ENCODE results near the gene KRT16.

The KRT16 gene

GRCh38 chr17:41581366-41582060 lies 31.1 kb downstream of the KRT16 start:
- no peak overlapping the region for H3K4me3 ChIP-seq (ENCODE audit: low read length)
- no peaks in the 10 kb centered on the region for H3K79me2 ChIP-seq (ENCODE audit: control insufficient read depth, low read length)
- no peaks in the 10 kb centered on the region for H3K27me3 ChIP-seq (ENCODE audit: control insufficient read depth, low read length)
- no peak overlapping the region for H3K4me2 ChIP-seq (ENCODE audit: low read length)
- no peaks in the 10 kb centered on the region for H4K20me1 ChIP-seq (ENCODE audit: control insufficient read depth, insufficient read depth, low read depth, low read length)
- H3K9me2 ChIP-seq (replicated peaks; ENCODE audit: control insufficient read depth, low read length), result no peaks in the 10 kb centered on the region
- TF ChIP-seq EZH2phosphoT487 (IDR thresholded peaks at IDR 0.05; ENCODE audit: borderline replicate concordance, low read length) (no peak), CTCF (IDR thresholded peaks at IDR 0.05; ENCODE audit: low read depth, low read length, poor library complexity, severe bottlenecking) (no peak)
- no peak overlapping the region for H3K27ac ChIP-seq (ENCODE audit: low read depth, low read length)
- no peaks in the 10 kb centered on the region for H3K36me3 ChIP-seq (ENCODE audit: control insufficient read depth, low read length)
- no peaks in the 10 kb centered on the region for H3F3A ChIP-seq (ENCODE audit: control insufficient read depth, insufficient read depth)
- H3K9me3 ChIP-seq (ENCODE audit: control insufficient read depth, insufficient read depth, low read length), result no peaks in the 10 kb centered on the region
- no peaks in the 10 kb centered on the region for H3K4me1 ChIP-seq (ENCODE audit: control insufficient read depth, low read length)

GRCh38 chr17:41580687-41581365 lies 31.7 kb downstream of the KRT16 start:
- no peaks in the 10 kb centered on the region for H3F3A ChIP-seq (ENCODE audit: control insufficient read depth, insufficient read depth)

GRCh38 chr17:41580244-41580575 lies 32.4 kb downstream of the KRT16 start:
- Histone ChIP-seq H3K4me1 (ENCODE audit: control insufficient read depth, low read length) (no peaks in the 10 kb centered on the region), H3K9me3 (ENCODE audit: control insufficient read depth, insufficient read depth, low read length) (no peaks in the 10 kb centered on the region), H4K20me1 (ENCODE audit: control insufficient read depth, insufficient read depth, low read depth, low read length) (no peaks in the 10 kb centered on the region), H3K27me3 (ENCODE audit: control insufficient read depth, low read length) (no peaks in the 10 kb centered on the region; the same call in 1 of the 2 replicates), H3K9me2 (replicated peaks; ENCODE audit: control insufficient read depth, low read length) (no peaks in the 10 kb centered on the region), H3K36me3 (ENCODE audit: control insufficient read depth, low read length) (no peaks in the 10 kb centered on the region), H3F3A (ENCODE audit: control insufficient read depth, insufficient read depth) (no peaks in the 10 kb centered on the region), H3K4me2 (ENCODE audit: low read length) (no peak overlapping the region), H3K27ac (ENCODE audit: low read depth, low read length) (no peak overlapping the region), H3K4me3 (ENCODE audit: low read length) (no peak overlapping the region), H3K79me2 (ENCODE audit: control insufficient read depth, low read length) (no peaks in the 10 kb centered on the region)
- no peak for TF ChIP-seq CTCF (IDR thresholded peaks at IDR 0.05; ENCODE audit: low read depth, low read length, poor library complexity, severe bottlenecking)
- no peak for TF ChIP-seq EZH2phosphoT487 (IDR thresholded peaks at IDR 0.05; ENCODE audit: borderline replicate concordance, low read length)

More at GRCh38 chr17:41580687-41581365, 31.7 kb downstream of the KRT16 start:
- H3K4me3 ChIP-seq (ENCODE audit: low read length), result no peak overlapping the region
- no peaks in the 10 kb centered on the region for H4K20me1 ChIP-seq (ENCODE audit: control insufficient read depth, insufficient read depth, low read depth, low read length)
- no peak overlapping the region for H3K4me2 ChIP-seq (ENCODE audit: low read length)
- no peaks in the 10 kb centered on the region for H3K9me2 ChIP-seq (replicated peaks; ENCODE audit: control insufficient read depth, low read length)
- no peaks in the 10 kb centered on the region for H3K27me3 ChIP-seq (ENCODE audit: control insufficient read depth, low read length)
- no peaks in the 10 kb centered on the region for H3K36me3 ChIP-seq (ENCODE audit: control insufficient read depth, low read length)
- no peak overlapping the region for H3K27ac ChIP-seq (ENCODE audit: low read depth, low read length)
- TF ChIP-seq EZH2phosphoT487 (IDR thresholded peaks at IDR 0.05; ENCODE audit: borderline replicate concordance, low read length) (no peak), CTCF (IDR thresholded peaks at IDR 0.05; ENCODE audit: low read depth, low read length, poor library complexity, severe bottlenecking) (no peak)
- no peaks in the 10 kb centered on the region for H3K79me2 ChIP-seq (ENCODE audit: control insufficient read depth, low read length)
- no peaks in the 10 kb centered on the region for H3K9me3 ChIP-seq (ENCODE audit: control insufficient read depth, insufficient read depth, low read length)
- no peaks in the 10 kb centered on the region for H3K4me1 ChIP-seq (ENCODE audit: control insufficient read depth, low read length)

All from DOHH2 (cell line).